A549 (cell line): Measurements from ENCODE around the gene AP4E1.
"Not testable (repeated sequence)": the region's sequence is repeated elsewhere in the genome, so short reads cannot be mapped to it uniquely, and the experiment has no call there.

Source experiments
- BHLHE40 ChIP-seq: IDR thresholded peaks from 2 replicates; pipeline ENCODE4 v1.6.1; 2012; ENCODE audit warnings: low read depth, low read length, inconsistent platforms
- CBX2 ChIP-seq: fragments of 200-600 bp; sonication (generic); IDR thresholded peaks from 2 replicates; pipeline ENCODE4 v1.6.1; 2016; ENCODE audit warnings: low read depth, mild to moderate bottlenecking, borderline replicate concordance
- CHD2 ChIP-seq: fragments of 150-350 bp; IDR thresholded peaks from 2 replicates; pipeline ENCODE4 v1.6.1; 2014; ENCODE audit warnings: low read length; ENCODE audit not compliant: partially characterized antibody
- HDAC2 ChIP-seq: fragments of 200-600 bp; sonication (generic); IDR thresholded peaks from 2 replicates; pipeline ENCODE4 v1.6.1; 2016
- JUNB ChIP-seq: fragments of >200 bp; sonication (Bioruptor Twin); formaldehyde crosslinking; IDR thresholded peaks from 2 replicates; pipeline ENCODE4 v1.6.1; 2016
- NR3C1 ChIP-seq: fragments of >200 bp; sonication (Bioruptor Twin); formaldehyde crosslinking; IDR thresholded peaks from 3 replicates; pipeline ENCODE4 v1.6.1; 2017
- RAD21 ChIP-seq, 2 experiments: fragments of >200 bp in 1 of 2; sonication (Bioruptor Twin) in 1 of 2; formaldehyde crosslinking in 1 of 2; IDR thresholded peaks in 1 of 2; conservative IDR thresholded peaks in 1 of 2; 2 replicates in 1 of 2; 3 replicates in 1 of 2; pipeline ENCODE4 v1.6.1; 2012 to 2018; ENCODE audit warnings: inconsistent platforms in 1 of 2
- SMC3 ChIP-seq: fragments of >200 bp; sonication (Bioruptor Twin); formaldehyde crosslinking; IDR thresholded peaks from 3 replicates; pipeline ENCODE4 v1.6.1; 2018; ENCODE audit warnings: inconsistent platforms
- ZNF302 ChIP-seq: fragments of 250-450 bp; sonication (Bioruptor Pico); IDR thresholded peaks from 2 replicates; pipeline ENCODE4 v1.9.0; 2021; ENCODE audit warnings: inconsistent platforms, mild to moderate bottlenecking, moderate library complexity
- TF ChIP-seq, protein P1 (sequence below): fragments of >200 bp; sonication (Bioruptor Twin); formaldehyde crosslinking; IDR thresholded peaks from 3 replicates; pipeline ENCODE4 v1.5.1; 2016
- TF ChIP-seq, protein P2 (sequence below): IDR thresholded peaks from 2 replicates; pipeline ENCODE4 v1.6.1; 2012
- TF ChIP-seq, protein P3 (sequence below): fragments of 250-450 bp; sonication (Bioruptor Pico); IDR thresholded peaks from 2 replicates; pipeline ENCODE4 v1.5.0; 2020; ENCODE audit warnings: low read depth, mild to moderate bottlenecking, moderate library complexity
- TF ChIP-seq, protein P4 (sequence below): fragments of >200 bp; sonication (Bioruptor Twin); formaldehyde crosslinking; IDR thresholded peaks from 2 replicates; pipeline ENCODE4 v1.6.1; 2016

DNA sequence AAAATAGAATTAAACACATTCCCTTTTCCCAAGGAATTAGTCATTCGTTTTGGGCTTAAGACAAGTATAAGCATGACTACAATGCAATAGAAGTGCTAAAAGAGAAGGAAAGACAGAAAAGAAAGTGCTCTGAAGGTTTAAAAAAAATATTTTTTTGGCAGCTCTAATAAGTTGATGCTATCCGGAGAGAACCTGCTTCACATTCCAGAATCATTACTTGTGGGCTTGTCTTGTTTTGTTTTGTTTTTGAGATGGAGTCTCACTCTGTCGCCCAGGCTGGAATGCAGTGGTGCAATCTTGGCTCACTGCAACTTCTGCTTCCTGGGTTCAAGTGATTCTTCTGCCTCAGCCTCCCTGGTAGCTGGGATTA, 1.9 kb downstream of the AP4E1 start:
- not testable (repeated sequence) for TF ChIP-seq RAD21 (conservative IDR thresholded peaks at IDR 0.05 in 1 of 2, IDR thresholded peaks at IDR 0.05 in 1 of 2); CHD2; SMC3; BHLHE40; ZNF302 (CRISPR knock-in tag); CBX2; JUNB; HDAC2; NR3C1
- TF ChIP-seq, protein P1, sequence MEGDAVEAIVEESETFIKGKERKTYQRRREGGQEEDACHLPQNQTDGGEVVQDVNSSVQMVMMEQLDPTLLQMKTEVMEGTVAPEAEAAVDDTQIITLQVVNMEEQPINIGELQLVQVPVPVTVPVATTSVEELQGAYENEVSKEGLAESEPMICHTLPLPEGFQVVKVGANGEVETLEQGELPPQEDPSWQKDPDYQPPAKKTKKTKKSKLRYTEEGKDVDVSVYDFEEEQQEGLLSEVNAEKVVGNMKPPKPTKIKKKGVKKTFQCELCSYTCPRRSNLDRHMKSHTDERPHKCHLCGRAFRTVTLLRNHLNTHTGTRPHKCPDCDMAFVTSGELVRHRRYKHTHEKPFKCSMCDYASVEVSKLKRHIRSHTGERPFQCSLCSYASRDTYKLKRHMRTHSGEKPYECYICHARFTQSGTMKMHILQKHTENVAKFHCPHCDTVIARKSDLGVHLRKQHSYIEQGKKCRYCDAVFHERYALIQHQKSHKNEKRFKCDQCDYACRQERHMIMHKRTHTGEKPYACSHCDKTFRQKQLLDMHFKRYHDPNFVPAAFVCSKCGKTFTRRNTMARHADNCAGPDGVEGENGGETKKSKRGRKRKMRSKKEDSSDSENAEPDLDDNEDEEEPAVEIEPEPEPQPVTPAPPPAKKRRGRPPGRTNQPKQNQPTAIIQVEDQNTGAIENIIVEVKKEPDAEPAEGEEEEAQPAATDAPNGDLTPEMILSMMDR: not testable (repeated sequence)
- TF ChIP-seq, protein P2, sequence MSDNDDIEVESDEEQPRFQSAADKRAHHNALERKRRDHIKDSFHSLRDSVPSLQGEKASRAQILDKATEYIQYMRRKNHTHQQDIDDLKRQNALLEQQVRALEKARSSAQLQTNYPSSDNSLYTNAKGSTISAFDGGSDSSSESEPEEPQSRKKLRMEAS: not testable (repeated sequence)
- TF ChIP-seq, protein P3, sequence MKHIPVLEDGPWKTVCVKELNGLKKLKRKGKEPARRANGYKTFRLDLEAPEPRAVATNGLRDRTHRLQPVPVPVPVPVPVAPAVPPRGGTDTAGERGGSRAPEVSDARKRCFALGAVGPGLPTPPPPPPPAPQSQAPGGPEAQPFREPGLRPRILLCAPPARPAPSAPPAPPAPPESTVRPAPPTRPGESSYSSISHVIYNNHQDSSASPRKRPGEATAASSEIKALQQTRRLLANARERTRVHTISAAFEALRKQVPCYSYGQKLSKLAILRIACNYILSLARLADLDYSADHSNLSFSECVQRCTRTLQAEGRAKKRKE (CRISPR knock-in tag): not testable (repeated sequence)
- TF ChIP-seq, protein P4, sequence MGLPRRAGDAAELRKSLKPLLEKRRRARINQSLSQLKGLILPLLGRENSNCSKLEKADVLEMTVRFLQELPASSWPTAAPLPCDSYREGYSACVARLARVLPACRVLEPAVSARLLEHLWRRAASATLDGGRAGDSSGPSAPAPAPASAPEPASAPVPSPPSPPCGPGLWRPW: not testable (repeated sequence)
